Measurements from ENCODE around the gene MTM1.

The MTM1 gene

DNA sequence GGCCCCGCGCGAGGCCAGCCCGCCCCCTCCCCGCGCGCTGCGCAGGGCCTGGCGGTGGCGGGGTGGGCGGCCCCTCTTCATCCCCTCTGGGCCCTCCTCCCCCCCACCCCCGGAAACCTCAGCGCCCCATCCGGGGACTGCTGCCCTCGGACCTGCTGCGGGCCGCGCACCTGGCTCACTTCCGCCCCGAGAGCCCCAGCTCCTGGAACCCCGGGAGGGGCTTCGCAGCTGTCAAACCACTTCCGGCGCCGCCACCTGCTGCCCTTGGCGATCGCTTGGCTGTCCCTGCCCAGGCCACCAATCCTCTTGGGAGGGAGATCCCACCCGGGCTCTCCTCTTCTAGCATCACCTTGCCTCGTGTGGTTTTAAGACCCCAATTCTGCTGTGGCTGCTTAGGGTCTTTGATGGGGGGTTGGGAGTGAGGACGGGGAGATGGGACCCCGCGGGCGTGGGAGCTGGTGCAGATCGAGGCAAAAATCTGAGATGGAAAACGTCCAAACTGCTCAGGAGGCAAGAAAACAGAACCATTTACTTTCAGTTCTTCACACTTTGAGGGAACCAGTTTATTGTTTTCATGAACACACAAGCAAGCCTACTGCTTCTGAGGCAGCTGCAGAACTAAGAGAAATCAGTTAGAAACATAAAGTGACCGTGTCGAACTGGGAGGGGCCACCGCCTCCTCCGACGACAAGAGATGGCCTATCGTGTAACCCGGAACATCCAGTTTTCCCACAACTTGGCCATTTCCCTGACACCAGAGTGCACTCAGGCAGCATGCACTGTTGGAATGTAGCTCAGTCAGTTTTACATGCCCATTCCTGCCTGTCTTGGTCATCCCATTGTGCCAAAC is 125.5 kb downstream of the MTM1 start:
- DNase-seq (ENCODE audit: low read depth): peak; percentile 86
- peak overlapping the region; percentile 64 for H3K4me3 ChIP-seq (ENCODE audit: low read length)
- TF ChIP-seq, protein P1, sequence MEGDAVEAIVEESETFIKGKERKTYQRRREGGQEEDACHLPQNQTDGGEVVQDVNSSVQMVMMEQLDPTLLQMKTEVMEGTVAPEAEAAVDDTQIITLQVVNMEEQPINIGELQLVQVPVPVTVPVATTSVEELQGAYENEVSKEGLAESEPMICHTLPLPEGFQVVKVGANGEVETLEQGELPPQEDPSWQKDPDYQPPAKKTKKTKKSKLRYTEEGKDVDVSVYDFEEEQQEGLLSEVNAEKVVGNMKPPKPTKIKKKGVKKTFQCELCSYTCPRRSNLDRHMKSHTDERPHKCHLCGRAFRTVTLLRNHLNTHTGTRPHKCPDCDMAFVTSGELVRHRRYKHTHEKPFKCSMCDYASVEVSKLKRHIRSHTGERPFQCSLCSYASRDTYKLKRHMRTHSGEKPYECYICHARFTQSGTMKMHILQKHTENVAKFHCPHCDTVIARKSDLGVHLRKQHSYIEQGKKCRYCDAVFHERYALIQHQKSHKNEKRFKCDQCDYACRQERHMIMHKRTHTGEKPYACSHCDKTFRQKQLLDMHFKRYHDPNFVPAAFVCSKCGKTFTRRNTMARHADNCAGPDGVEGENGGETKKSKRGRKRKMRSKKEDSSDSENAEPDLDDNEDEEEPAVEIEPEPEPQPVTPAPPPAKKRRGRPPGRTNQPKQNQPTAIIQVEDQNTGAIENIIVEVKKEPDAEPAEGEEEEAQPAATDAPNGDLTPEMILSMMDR (conservative IDR thresholded peaks at IDR 0.05; ENCODE audit: low read length): no peak

DNA sequence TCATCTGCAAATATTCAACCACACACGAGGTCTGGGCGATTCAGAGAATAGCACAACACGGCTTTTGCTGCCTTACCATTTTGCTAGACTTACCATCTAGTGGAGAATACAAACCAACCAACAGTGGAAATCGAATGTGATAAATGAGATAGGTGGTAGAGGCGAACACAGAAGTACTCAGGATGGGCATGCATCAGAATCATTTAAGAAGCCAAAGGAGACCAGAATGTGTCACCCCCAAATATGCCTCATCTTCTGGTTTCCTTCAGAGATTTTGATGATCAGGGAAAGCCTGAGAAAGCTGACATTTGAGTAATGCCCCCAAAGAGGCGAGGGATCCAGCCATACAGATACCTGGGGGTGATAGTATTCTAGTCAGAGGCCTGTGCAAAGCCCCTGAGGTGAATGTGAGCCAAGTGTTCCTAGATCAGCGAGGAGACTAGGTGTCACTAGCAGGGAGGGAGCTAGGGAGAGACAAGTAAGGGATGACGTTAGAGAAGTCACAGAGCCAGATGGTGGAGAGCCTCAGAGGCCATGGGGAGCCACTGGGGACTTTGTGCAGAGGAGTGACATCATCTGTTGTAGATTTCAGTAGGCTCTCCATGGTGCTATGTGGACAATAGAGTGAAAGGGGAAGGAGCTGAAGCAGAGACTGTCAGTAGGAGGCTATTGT is 126.5 kb downstream of the MTM1 start:
- TF ChIP-seq, protein P1 (conservative IDR thresholded peaks at IDR 0.05; ENCODE audit: low read length): no peak
- 0 out of 2 replicates have a peak overlapping the region, but pooled peaks have one; percentile 10 for H3K4me3 ChIP-seq (ENCODE audit: low read length)
- DNase-seq (ENCODE audit: low read depth): no peak

DNA sequence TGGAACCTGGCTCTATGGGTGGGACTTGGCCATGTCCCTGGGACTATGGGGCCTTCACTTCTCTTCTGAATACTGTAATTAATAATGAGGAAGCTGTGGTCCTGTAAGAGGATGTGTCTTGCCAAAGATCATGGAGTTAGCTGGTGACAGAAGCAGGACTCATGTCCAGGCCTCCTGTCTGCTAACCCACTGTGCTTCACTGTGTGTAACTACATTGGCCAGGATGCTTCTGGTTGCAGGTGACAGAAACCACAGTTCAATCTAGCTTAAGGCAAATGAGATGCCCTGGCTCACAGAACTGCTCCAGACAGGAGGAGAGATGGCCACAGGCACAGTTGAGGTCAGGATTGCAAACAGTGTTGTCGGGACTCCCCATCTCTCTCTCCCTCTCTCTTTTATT is 127.9 kb downstream of the MTM1 start:
- H3K4me3 ChIP-seq (ENCODE audit: low read length): no peak overlapping the region
- TF ChIP-seq, protein P1 (conservative IDR thresholded peaks at IDR 0.05; ENCODE audit: low read length): no peak
- no peak for DNase-seq (ENCODE audit: low read depth)

DNA sequence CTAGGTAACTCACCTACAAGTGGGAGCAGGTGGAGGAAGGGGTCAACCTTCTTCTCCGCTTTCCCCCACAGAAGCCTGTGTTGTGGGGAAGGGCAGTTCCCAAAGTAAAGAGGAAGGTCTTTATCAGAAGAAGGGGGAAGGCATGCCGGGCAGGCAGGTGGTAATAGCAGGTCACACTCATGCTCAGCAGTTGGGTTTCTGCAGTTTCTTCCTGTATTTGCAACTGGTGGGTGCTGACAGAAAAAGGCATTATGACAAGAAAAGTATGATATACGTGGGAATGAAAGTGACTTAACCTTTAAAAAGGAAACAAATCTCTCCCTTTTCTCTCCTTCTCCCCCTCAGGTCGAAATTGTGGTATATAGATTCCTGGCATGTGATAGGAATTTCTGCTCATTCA is 128.4 kb downstream of the MTM1 start:
- TF ChIP-seq, protein P1 (conservative IDR thresholded peaks at IDR 0.05; ENCODE audit: low read length): no peak
- H3K4me3 ChIP-seq (ENCODE audit: low read length): no peak overlapping the region
- DNase-seq (ENCODE audit: low read depth): no peak

DNA sequence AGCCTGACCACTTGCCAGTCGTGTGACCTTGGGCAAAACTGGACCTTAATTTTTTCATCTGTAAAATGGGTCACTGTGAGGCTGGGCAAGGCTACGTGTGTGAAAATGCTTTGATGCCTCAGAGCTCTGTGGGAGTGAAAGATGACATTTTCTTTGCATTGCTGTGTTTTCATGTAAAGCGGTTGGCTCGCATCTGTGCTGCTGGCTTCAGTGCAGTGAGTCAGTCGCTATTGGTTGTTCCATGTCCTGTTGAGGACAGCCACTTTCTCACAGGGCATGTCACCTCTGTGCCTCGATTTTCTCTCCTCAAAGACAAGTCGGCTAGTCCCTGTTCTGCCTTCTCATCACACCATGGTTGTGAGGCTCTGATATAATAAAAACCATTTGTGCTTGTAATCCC is 129.2 kb downstream of the MTM1 start:
- TF ChIP-seq, protein P1 (conservative IDR thresholded peaks at IDR 0.05; ENCODE audit: low read length): no peak
- no peak for DNase-seq (ENCODE audit: low read depth)
- H3K4me3 ChIP-seq (ENCODE audit: low read length): no peak overlapping the region

DNA sequence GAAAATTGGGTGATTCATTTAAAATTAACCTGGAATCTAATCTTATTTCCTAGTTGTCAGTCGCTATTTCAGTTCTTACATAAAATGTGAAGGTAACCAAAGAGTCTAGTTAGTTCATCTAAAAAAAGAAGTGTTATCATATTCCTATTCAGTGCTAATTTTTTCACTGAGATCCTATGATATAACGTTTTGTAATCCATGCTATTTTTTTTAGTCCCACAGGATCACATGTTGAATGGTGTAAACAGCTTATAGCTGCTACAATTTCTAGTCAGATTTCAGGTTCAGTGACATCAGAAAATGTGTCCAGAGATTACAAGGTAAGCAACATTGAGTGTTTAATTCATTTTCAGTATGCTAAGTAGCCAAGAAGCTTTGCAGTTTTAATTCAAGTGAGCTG is 130.6 kb downstream of the MTM1 start:
- H3K4me3 ChIP-seq (ENCODE audit: low read length): no peak overlapping the region

More for the DNA sequence above, 130.6 kb downstream of the MTM1 start:
- no peak for DNase-seq (ENCODE audit: low read depth)
- TF ChIP-seq, protein P1 (conservative IDR thresholded peaks at IDR 0.05; ENCODE audit: low read length): no peak
